Measurements from ENCODE around the gene CADPS2. TPM values are rescaled to one million over a fixed set of nuclear protein-coding genes. Genes with fewer than 3 reads are reported as not detected.
"Not testable (repeated sequence)": the region's sequence is repeated elsewhere in the genome, so short reads cannot be mapped to it uniquely, and the experiment has no call there.

The CADPS2 gene
- total RNA-seq, 2 donors from 2014 or later = not detected

GRCh38 chr7:122302761-122303530 is 583.3 kb downstream of the CADPS2 start:
- H3K36me3 Mint-ChIP-seq (ENCODE audit: insufficient read depth in 2 of 2) = peaks cover 5 to 6% of the 10 kb centered on the region in 2 donors
- H3K4me1 Mint-ChIP-seq (ENCODE audit: low read depth) = peaks cover 4% of the 10 kb centered on the region
- H3K4me3 Mint-ChIP-seq = peak overlapping the region in 1 of 2 donors; percentile 23
- peaks cover 94% of the 10 kb centered on the region for H3K27me3 Mint-ChIP-seq (ENCODE audit: low read depth)
- DNase-seq = no peak
- peaks cover 0 to 2% of the 10 kb centered on the region in 2 donors for H3K9me3 Mint-ChIP-seq
- ATAC-seq (replicated peaks in 1 of 2) = no peak
- H3K27ac Mint-ChIP-seq = peak overlapping the region; percentile 35

GRCh38 chr7:122301858-122302760 is 584.2 kb downstream of the CADPS2 start:
- Mint-ChIP-seq H3K4me1 (ENCODE audit: low read depth) (peaks cover 4% of the 10 kb centered on the region), H3K27me3 (ENCODE audit: low read depth) (peaks cover 86% of the 10 kb centered on the region), H3K36me3 (ENCODE audit: insufficient read depth in 2 of 2) (peaks cover 5 to 6% of the 10 kb centered on the region in 2 donors), H3K9me3 (peaks cover 0 to 2% of the 10 kb centered on the region in 2 donors), H3K4me3 (no peak overlapping the region), H3K27ac (peak overlapping the region; percentile 35)
- DNase-seq (no peak), ATAC-seq (replicated peaks in 1 of 2) (no peak)

- no peak overlapping the region for H3K27ac Mint-ChIP-seq
- peaks cover 0 to 2% of the 10 kb centered on the region in 2 donors for H3K9me3 Mint-ChIP-seq
- ATAC-seq (replicated peaks in 1 of 2) (no peak), DNase-seq (no peak)
- peaks cover 4% of the 10 kb centered on the region for H3K4me1 Mint-ChIP-seq (ENCODE audit: low read depth)
- H3K27me3 Mint-ChIP-seq (ENCODE audit: low read depth) = peaks cover 78% of the 10 kb centered on the region
- no peak overlapping the region for H3K4me3 Mint-ChIP-seq
- peaks cover 5 to 6% of the 10 kb centered on the region in 2 donors for H3K36me3 Mint-ChIP-seq (ENCODE audit: insufficient read depth in 2 of 2)
These were observed 585.1 kb downstream of the CADPS2 start for GRCh38 chr7:122300956-122301833.

DNA sequence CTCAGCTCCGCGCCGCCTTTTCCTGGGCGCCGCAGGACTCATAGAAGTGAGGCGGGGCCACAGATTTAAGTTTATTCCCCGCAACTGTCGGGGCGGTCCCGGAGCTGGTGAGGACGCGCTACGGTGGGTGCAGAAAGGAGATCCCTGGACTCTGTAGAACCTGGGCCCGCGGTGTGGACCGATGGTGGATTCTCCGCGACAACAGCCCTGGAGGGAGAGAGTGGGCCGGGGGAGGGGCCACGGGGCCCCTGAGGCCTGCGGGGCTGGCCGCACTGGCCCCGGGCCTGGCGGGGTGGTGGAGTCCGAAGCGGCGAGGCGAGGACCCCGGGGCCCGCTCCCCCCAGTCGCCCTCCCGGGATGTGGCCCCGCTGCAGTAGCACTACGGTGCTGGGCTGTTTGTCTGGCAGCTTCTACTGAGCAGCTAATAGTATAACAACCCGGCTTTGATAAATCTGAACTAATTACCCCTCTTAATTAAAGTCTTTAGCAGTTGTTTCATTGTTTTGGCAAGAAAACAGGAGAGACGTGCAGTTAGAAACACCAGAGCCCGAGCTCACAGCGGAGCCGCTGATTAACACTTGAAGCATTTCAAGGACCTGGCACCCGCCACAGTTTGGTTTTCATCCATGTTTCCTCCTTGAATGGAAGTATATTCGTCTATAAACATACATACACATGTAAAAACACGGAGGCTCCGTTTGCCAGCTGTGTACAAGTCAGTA is 585.9 kb downstream of the CADPS2 start:
- no peak for DNase-seq
- Mint-ChIP-seq H3K4me3 (peak overlapping the region in 1 of 2 donors; percentile 18), H3K27me3 (ENCODE audit: low read depth) (peaks cover 70% of the 10 kb centered on the region), H3K4me1 (ENCODE audit: low read depth) (peaks cover 4% of the 10 kb centered on the region), H3K36me3 (ENCODE audit: insufficient read depth in 2 of 2) (peaks cover 5 to 6% of the 10 kb centered on the region in 2 donors), H3K9me3 (peaks cover 2% of the 10 kb centered on the region in 2 donors), H3K27ac (no peak overlapping the region)
- no peak for ATAC-seq (replicated peaks in 1 of 2)

DNA sequence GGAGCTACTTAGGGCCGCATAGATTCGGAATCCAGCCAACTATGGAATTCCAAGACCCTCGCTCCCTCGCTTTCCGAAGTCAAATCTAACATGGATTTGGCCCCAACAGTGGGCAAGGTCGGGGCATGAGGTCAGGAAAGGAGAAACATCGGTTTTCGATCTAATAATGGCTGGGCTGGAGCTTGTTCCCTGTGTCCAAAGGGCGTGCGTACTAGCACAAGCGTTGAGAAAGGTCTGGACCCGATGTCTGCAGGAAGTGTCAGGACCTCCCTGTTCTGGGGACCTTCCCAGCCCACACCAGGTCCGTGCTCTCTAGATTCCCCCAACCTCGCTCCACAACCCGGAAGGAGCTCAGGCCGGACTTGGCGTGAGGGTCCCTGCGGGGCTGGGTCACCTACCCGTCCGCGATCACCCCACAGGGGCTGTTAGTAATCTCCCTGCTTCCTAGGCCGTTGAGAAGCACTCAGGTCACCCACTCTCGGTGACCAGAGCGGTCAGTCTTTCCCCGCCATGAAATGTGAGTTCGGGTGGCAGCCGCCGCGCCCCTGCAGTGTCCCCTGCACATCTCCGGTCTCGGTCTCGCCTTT is 586.5 kb downstream of the CADPS2 start:
- Mint-ChIP-seq H3K27ac (no peak overlapping the region), H3K4me3 (peak overlapping the region; percentile 18 to 20)
- ATAC-seq (replicated peaks in 1 of 2) = no peak

DNA sequence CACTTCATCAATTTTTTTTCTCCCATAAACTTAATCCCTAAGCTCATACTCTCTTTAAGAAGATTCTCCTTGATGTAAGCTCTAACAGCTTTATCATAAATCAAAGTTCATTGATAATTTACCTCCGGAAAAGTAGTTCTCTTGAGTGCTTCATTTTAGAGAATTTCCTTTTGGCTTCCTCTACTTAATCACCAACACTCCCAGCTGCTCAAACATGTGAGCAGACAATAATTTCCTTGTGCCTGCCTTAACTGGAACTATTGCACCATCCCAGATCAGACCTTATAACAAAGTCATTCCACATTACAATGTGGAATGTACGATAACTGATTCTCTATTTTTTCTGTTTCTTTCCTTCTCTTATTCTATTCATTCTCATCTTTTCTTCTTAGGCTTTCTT is 587.6 kb downstream of the CADPS2 start:
- Mint-ChIP-seq H3K27me3 (ENCODE audit: low read depth) (peaks cover 55% of the 10 kb centered on the region), H3K9me3 (peaks cover 2 to 4% of the 10 kb centered on the region in 2 donors), H3K36me3 (ENCODE audit: insufficient read depth in 2 of 2) (peaks cover 5 to 6% of the 10 kb centered on the region in 2 donors), H3K4me3 (no peak overlapping the region), H3K27ac (no peak overlapping the region), H3K4me1 (ENCODE audit: low read depth) (peaks cover 4% of the 10 kb centered on the region)
- DNase-seq (no peak), ATAC-seq (replicated peaks in 1 of 2) (no peak)

More for the DNA sequence above, 586.5 kb downstream of the CADPS2 start:
- peaks cover 4% of the 10 kb centered on the region for H3K4me1 Mint-ChIP-seq (ENCODE audit: low read depth)
- peaks cover 5 to 6% of the 10 kb centered on the region in 2 donors for H3K36me3 Mint-ChIP-seq (ENCODE audit: insufficient read depth in 2 of 2)
- no peak for DNase-seq
- peaks cover 63% of the 10 kb centered on the region for H3K27me3 Mint-ChIP-seq (ENCODE audit: low read depth)
- H3K9me3 Mint-ChIP-seq = peaks cover 2 to 4% of the 10 kb centered on the region in 2 donors

DNA sequence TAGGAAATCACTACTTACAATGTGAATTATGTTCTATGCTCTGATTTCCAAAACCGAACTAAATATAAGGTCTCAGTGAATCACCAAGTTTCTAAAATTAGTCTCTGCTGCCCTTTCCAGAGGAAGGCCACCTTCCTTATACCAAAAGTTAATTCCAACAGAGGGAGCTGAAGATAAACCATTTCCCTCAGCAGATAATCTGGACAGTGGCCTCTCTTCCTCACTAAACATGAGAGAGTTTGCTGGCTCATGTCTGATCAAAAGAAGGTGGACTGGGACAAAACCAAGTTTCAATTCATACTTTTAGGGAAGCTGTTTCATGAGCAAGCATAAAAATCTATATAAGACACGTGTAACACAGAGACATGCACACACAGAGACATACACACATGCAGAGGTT is 588.1 kb downstream of the CADPS2 start:
- Mint-ChIP-seq H3K4me3 (no peak overlapping the region), H3K27me3 (ENCODE audit: low read depth) (peaks cover 51% of the 10 kb centered on the region), H3K9me3 (peaks cover 2 to 4% of the 10 kb centered on the region in 2 donors), H3K4me1 (ENCODE audit: low read depth) (peaks cover 3% of the 10 kb centered on the region), H3K27ac (no peak overlapping the region), H3K36me3 (ENCODE audit: insufficient read depth in 2 of 2) (peaks cover 4 to 5% of the 10 kb centered on the region in 2 donors)
- ATAC-seq (replicated peaks in 1 of 2) (no peak), DNase-seq (no peak)

DNA sequence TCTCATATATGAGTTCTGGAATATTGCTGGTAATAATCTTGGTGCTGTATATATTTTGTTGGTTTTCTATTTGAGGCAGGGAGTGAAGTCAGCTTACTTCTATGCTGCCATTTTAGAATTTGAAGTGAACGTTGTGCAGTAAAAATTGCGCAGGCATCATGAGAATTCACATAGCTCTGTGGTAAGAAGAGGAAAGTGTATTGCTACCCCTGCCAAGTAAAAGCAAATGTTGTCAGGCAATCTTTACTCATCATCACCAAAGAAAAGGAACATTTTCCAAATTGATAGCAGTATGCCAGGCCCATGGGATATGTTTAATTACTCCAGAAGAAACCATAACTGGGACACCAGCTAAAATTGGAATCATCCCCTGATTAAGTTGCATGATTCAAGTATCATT is 595.1 kb downstream of the CADPS2 start:
- Mint-ChIP-seq H3K36me3 (ENCODE audit: insufficient read depth in 2 of 2) (no peaks in the 10 kb centered on the region), H3K27ac (no peak overlapping the region), H3K27me3 (ENCODE audit: low read depth) (no peaks in the 10 kb centered on the region), H3K4me1 (ENCODE audit: low read depth) (no peaks in the 10 kb centered on the region), H3K4me3 (no peak overlapping the region), H3K9me3 (peaks cover 7 to 10% of the 10 kb centered on the region in 2 donors)
- ATAC-seq (replicated peaks in 1 of 2) (no peak), DNase-seq (no peak)

- Mint-ChIP-seq H3K4me1 (ENCODE audit: low read depth) (no peaks in the 10 kb centered on the region), H3K27me3 (ENCODE audit: low read depth) (no peaks in the 10 kb centered on the region), H3K9me3 (peaks cover 7 to 11% of the 10 kb centered on the region in 2 donors), H3K27ac (no peak overlapping the region), H3K36me3 (ENCODE audit: insufficient read depth in 2 of 2) (no peaks in the 10 kb centered on the region), H3K4me3 (no peak overlapping the region)
- ATAC-seq (replicated peaks in 1 of 2) (no peak), DNase-seq (no peak)
These were observed 595.8 kb downstream of the CADPS2 start for GRCh38 chr7:122290476-122290875.

DNA sequence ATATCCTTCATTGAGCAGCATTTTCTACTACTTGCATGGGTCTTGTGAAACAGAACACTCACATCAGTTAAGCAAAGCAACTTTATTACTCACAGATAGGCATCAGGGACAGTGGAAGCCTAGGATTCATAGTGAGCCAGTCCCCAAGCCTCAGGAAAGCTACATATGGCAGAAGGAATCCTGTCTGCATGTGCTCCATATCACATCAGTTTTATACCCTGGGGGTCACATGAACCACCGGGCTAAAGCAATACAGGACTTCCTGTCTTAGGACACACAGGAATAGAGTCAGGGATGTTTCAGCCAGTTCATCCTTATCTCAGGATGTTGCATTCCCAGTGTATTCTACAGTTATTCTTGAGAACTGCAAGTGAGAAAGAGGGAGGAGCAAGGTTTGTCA is 596.8 kb downstream of the CADPS2 start:
- Mint-ChIP-seq H3K27me3 (ENCODE audit: low read depth) (no peaks in the 10 kb centered on the region), H3K27ac (no peak overlapping the region), H3K4me1 (ENCODE audit: low read depth) (no peaks in the 10 kb centered on the region), H3K9me3 (peaks cover 5 to 9% of the 10 kb centered on the region in 2 donors), H3K4me3 (no peak overlapping the region), H3K36me3 (ENCODE audit: insufficient read depth in 2 of 2) (peaks cover 0 to 2% of the 10 kb centered on the region in 2 donors)
- ATAC-seq (replicated peaks in 1 of 2) = no peak
- DNase-seq = no peak

DNA sequence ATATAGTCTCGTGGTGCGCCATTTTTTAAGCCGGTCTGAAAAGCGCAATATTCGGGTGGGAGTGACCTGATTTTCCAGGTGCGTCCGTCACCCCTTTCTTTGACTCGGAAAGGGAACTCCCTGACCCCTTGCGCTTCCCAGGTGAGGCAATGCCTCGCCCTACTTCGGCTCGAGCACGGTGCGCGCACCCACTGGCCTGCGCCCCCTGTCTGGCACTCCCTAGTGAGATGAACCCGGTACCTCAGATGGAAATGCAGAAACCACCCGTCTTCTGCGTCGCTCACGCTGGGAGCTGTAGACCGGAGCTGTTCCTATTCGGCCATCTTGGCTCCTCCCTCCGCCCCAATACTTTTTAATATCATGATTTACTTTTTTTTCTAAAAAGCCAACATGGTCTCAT is 601.7 kb downstream of the CADPS2 start:
- not testable (repeated sequence) for DNase-seq; H3K4me3 Mint-ChIP-seq; H3K27me3 Mint-ChIP-seq (ENCODE audit: low read depth); ATAC-seq (replicated peaks in 1 of 2); H3K27ac Mint-ChIP-seq; H3K36me3 Mint-ChIP-seq (ENCODE audit: insufficient read depth in 2 of 2); H3K9me3 Mint-ChIP-seq; H3K4me1 Mint-ChIP-seq (ENCODE audit: low read depth)

DNA sequence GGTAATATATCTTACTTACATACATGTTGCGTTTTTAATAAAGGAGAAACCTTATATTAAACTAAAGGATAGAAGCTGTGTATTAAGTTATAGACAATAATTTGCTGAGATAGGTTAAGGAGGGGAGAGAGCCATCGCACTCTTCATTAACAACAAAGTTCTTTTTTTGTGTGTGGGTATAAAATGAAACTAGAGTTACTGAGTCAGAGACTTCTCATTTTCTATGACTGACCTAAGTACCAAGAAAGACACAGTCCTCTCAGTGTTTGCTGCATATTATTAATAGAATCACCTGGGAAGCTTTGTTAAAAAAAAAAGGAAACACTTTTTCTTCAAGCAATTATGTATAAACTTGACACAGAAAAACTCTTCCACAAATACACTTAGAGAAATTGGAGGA is 613.1 kb downstream of the CADPS2 start:
- H3K27me3 Mint-ChIP-seq (ENCODE audit: low read depth) = no peaks in the 10 kb centered on the region
- H3K9me3 Mint-ChIP-seq = peaks cover 3 to 4% of the 10 kb centered on the region in 2 donors
- ATAC-seq (replicated peaks in 1 of 2) (no peak), DNase-seq (no peak)
- H3K36me3 Mint-ChIP-seq (ENCODE audit: insufficient read depth in 2 of 2) = no peaks in the 10 kb centered on the region
- H3K4me1 Mint-ChIP-seq (ENCODE audit: low read depth) = no peaks in the 10 kb centered on the region
- no peak overlapping the region for H3K4me3 Mint-ChIP-seq
- H3K27ac Mint-ChIP-seq = no peak overlapping the region

All from activated T-cell treated with anti-CD3 and anti-CD28 coated beads, Interleukin-2, amount 50 U/mL, for 72 hours (primary cell).